SW480 (cell line): ENCODE results near the gene CARD8.
A peak's percentile ranks its signal among the peaks of the same experiment; 100 is the strongest.

Experiments
- DNase-seq: peaks from one replicate; pipeline ENCODE4 v3.0.0-alpha.2; 2016; ENCODE audit warnings: low spot score

Gene CARD8

DNA sequence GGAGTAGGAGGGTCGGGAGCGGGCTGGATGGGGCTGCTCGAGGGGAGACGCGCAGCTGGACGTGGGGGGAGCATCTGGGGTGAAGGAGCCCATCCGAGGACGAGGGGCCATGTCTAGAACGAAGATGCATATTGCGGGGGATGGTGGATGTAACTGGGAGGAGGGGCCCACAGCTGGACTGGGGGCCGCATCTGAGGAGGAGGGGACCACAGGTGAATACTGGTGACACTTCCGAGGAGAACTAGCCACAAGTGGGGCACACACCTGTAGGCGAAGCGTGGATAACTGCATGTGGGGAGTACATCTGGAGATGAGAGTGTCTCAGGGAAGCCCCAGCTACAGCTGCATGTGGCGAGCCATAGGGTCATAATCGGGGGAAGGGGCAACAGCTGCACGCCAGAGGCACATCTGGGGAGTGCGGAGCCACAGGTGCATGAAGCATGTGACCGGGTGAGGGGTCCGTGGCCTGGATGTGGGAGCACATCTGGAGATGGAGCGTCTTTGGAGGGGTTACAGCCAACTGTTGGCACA lies 84.8 kb downstream of the CARD8 start:
- no peak for DNase-seq

DNA sequence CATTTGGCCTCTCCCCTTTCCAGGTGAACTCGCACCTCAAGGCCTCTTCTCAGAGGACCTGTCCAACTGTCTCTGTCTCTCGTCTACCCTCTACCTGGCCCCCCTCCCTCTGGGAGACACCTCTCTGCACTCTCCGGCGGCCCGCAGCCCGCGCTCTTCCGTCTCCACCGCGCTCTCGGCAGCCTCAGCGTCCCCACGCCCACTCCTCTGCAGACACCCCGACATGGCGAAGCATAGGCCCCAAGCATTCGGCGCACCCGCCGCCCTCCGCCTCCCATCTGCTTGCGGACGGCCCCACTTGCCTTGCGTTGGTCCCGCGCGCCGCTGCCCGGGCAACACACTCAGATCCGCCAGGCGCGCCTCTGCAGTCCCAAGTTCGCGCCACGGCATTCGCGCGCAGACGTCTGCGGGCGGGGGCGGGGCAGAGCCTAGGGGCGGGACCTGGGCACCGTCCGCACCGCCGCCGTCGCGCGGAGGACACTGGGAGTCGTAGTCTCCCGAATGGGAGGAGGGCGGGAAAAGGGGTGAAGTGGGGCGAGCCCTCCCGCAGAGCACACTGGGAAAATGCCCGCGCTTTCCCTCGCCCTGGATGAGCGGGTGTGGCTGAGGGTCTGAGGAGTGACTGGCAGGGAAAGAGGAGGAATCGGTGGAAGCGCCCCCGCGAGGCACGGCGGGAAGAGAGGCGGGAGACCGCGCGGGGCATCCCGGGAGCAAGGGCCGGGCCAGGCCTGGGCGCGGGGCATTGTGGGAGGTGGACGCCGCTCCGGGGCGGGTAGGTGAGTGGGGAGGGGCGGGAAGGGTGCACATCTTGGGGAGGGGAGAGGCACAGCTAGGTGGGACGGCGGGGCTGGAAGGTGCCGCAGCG lies 85.5 kb downstream of the CARD8 start, which contains the start of the genes LIG1 and ZSWIM9:
TSS of gene LIG1 (minus strand) at position 406 of the 865 bp plus-strand sequence. CDS start 4,778 bp downstream, outside the sequence.
TSS of gene ZSWIM9 (plus strand) at position 742 of the 865 bp plus-strand sequence. CDS start 1,123 bp downstream, outside the sequence.
- DNase-seq, result peak; percentile 98

DNA sequence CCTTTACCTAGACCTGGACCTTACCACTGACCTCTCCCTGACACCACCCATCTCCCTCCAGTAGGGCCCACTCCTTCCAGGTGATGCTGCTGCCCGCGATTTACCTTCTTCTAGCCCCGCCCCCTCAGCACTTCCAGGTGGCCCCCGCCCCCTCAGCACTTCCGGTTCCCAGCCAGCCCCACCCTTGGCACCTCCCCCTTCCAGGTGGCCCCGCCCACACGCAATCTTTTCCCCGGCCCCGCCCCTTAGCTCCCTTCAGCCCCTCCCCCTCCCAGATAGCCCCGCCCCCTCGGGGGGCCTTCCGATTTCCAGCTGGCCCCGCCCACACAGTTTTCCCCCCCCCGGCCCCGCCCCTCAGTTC lies 86.2 kb downstream of the CARD8 start:
- peak; percentile 84 for DNase-seq

DNA sequence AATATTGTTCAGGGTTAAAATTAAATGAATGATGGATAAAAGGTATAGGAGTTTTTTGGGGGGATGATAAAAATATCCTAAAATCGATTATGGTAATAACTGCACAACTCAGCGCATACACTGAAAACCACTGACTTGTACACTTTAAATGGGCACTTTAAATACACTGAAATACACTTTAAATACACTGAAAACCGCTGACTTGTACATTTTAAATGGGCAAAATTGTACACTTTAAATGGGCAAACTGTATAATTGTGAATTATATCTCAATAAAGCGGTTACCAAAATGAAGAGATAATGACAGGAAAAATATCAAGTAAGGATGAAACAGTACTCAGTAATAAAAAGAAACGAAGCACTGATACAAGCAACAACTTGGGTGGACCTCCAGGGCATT lies 87.0 kb downstream of the CARD8 start:
- no peak for DNase-seq

DNA sequence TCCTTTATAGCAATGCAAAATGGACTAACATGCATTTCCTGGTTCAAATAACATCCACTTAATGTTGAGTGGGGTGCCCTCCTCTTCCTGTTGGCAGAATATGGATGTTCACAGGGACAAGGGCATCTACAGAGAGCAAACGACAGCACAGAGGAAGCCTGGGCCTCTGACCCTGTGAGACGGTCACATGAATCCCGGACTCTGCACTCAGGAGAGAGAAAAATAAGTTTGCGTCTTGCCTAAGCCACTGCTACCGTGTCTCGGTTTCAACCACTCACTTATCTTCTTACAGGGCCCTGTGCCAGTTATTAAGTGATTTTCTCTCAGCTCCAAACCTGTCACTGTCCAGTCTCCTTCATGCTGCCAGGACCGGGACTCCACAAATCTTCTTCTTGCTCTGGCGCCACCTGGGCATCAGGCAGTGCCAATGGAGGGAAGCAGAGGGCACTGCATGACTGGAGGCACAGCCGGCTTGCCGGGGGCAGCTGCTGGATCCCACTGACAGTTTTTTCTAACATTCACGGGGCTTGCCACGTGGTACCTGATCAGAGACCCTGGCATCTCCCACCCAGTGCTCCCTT lies 97.4 kb downstream of the CARD8 start:
- DNase-seq, result no peak
